ENCODE measurements around the gene KCNIP4. TPM values are rescaled to one million over a fixed set of nuclear protein-coding genes. Genes with fewer than 3 reads are reported as not detected.

Gene KCNIP4
- total and polyA plus RNA-seq, 2 experiments from 2014 or later, result 0.14 to 0.63 TPM

GRCh38 chr4:21118301-21118700 lies 830.3 kb downstream of the KCNIP4 start:
- Mint-ChIP-seq H3K9me3 (peaks cover 6% of the 10 kb centered on the region; the same call in 1 of the 3 replicates), H3K27me3 (ENCODE audit: insufficient read depth, low read depth, poor library complexity) (no peaks in the 10 kb centered on the region), H3K4me3 (no peak overlapping the region), H3K4me1 (peaks cover 17% of the 10 kb centered on the region), H3K27ac (peak overlapping the region; percentile 23; the same call in 1 of the 2 replicates), H3K36me3 (ENCODE audit: low read depth) (no peaks in the 10 kb centered on the region)
- no peaks in the 10 kb centered on the region for H3K27me3 ChIP-seq (ENCODE audit: insufficient read depth)
- peak overlapping the region; percentile 78 for H2AFZ ChIP-seq
- no peaks in the 10 kb centered on the region for H4K20me1 ChIP-seq (replicated peaks; ENCODE audit: insufficient read depth)
- no peak overlapping the region for H3K4me3 ChIP-seq
- peak overlapping the region; percentile 40 for H3K4me2 ChIP-seq
- no peaks in the 10 kb centered on the region for H3F3A ChIP-seq (replicated peaks; ENCODE audit: low read depth)
- no peak for TF ChIP-seq ETS1 (IDR thresholded peaks at IDR 0.05)
- 0 out of 2 replicates have a peak, but pooled peaks cover 4% of the 10 kb centered on the region for H3K9me2 ChIP-seq (ENCODE audit: insufficient read depth)
- peak; percentile 18 for DNase-seq (ENCODE audit: low spot score)
- no peaks in the 10 kb centered on the region for H3K36me3 ChIP-seq (ENCODE audit: insufficient read depth)
- peaks cover 14% of the 10 kb centered on the region for H3K4me1 ChIP-seq (ENCODE audit: insufficient read depth)
- ATAC-seq, result peak; percentile 60
- no peak overlapping the region for H3K27ac ChIP-seq (ENCODE audit: low read depth)
- H3K79me2 ChIP-seq (replicated peaks; ENCODE audit: insufficient read depth), result no peaks in the 10 kb centered on the region

- peak overlapping the region; percentile 78 for H2AFZ ChIP-seq
- no peaks in the 10 kb centered on the region for H3K36me3 ChIP-seq (ENCODE audit: insufficient read depth)
- Mint-ChIP-seq H3K4me3 (no peak overlapping the region), H3K36me3 (ENCODE audit: low read depth) (no peaks in the 10 kb centered on the region), H3K27ac (peak overlapping the region; percentile 83), H3K27me3 (ENCODE audit: insufficient read depth, low read depth, poor library complexity) (no peaks in the 10 kb centered on the region), H3K4me1 (peaks cover 17% of the 10 kb centered on the region), H3K9me3 (peaks cover 3% of the 10 kb centered on the region; the same call in 1 of the 3 replicates)
- H3K27ac ChIP-seq (ENCODE audit: low read depth), result no peak overlapping the region
- peaks cover 14% of the 10 kb centered on the region for H3K4me1 ChIP-seq (ENCODE audit: insufficient read depth)
- H3K79me2 ChIP-seq (replicated peaks; ENCODE audit: insufficient read depth), result no peaks in the 10 kb centered on the region
- H3K4me3 ChIP-seq, result no peak overlapping the region
- H3F3A ChIP-seq (replicated peaks; ENCODE audit: low read depth), result no peaks in the 10 kb centered on the region
- peak overlapping the region; percentile 40; the same call in 1 of the 2 replicates for H3K4me2 ChIP-seq
- DNase-seq (ENCODE audit: low spot score) (no peak), ATAC-seq (no peak)
- H3K9me2 ChIP-seq (ENCODE audit: insufficient read depth), result 0 out of 2 replicates have a peak, but pooled peaks cover 3% of the 10 kb centered on the region
- no peaks in the 10 kb centered on the region for H3K27me3 ChIP-seq (ENCODE audit: insufficient read depth)
- H4K20me1 ChIP-seq (replicated peaks; ENCODE audit: insufficient read depth), result no peaks in the 10 kb centered on the region
- TF ChIP-seq JUNB (IDR thresholded peaks at IDR 0.05; ENCODE audit: unreplicated experiment) (no peak), POLR2AphosphoS5 (IDR thresholded peaks at IDR 0.05; ENCODE audit: low read depth) (no peak), ZNF462 (CRISPR knock-in tag; IDR thresholded peaks at IDR 0.05) (no peak), NANOG (IDR thresholded peaks at IDR 0.05; ENCODE audit: borderline replicate concordance) (no peak), REST (IDR thresholded peaks at IDR 0.05; ENCODE audit: unreplicated experiment) (no peak), EZH2phosphoT487 (IDR thresholded peaks at IDR 0.05; ENCODE audit: unreplicated experiment) (no peak), CREB1 (CRISPR knock-in tag; IDR thresholded peaks at IDR 0.05; ENCODE audit: low read depth) (no peak), ZNF331 (CRISPR knock-in tag; IDR thresholded peaks at IDR 0.05; ENCODE audit: low read depth) (no peak)
Measured at GRCh38 chr4:21117541-21118180, 830.9 kb downstream of the KCNIP4 start.
